ENCODE measurements around the gene LRRIQ1.

The LRRIQ1 gene

DNA sequence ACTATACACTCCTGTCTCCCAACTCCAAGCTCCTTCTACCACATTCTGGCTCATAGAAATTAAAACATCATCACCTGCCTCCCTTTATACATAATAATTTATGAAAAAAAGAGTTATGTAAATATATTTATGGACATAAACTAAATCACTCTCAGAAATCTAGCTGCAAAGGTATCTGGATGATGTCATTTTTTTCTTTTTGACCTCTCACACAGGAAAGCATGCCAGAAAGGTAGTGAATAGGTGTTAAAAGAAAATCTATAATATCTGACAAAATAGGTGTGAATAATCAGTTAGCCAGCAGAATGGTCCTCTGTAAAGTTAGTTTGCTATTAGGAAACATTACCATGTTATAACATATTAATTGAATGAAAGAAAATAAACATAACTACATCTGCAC is 7.7 kb downstream of the LRRIQ1 start:
- TF ChIP-seq, protein P1, sequence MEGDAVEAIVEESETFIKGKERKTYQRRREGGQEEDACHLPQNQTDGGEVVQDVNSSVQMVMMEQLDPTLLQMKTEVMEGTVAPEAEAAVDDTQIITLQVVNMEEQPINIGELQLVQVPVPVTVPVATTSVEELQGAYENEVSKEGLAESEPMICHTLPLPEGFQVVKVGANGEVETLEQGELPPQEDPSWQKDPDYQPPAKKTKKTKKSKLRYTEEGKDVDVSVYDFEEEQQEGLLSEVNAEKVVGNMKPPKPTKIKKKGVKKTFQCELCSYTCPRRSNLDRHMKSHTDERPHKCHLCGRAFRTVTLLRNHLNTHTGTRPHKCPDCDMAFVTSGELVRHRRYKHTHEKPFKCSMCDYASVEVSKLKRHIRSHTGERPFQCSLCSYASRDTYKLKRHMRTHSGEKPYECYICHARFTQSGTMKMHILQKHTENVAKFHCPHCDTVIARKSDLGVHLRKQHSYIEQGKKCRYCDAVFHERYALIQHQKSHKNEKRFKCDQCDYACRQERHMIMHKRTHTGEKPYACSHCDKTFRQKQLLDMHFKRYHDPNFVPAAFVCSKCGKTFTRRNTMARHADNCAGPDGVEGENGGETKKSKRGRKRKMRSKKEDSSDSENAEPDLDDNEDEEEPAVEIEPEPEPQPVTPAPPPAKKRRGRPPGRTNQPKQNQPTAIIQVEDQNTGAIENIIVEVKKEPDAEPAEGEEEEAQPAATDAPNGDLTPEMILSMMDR (IDR thresholded peaks at IDR 0.05; ENCODE audit: low read depth, low read length, poor library complexity, severe bottlenecking), result no peak
- no peak for TF ChIP-seq EZH2phosphoT487 (IDR thresholded peaks at IDR 0.05; ENCODE audit: borderline replicate concordance, low read length)
- Histone ChIP-seq H3K36me3 (ENCODE audit: control insufficient read depth, low read length) (no peaks in the 10 kb centered on the region), H3K27me3 (ENCODE audit: control insufficient read depth, low read length) (no peaks in the 10 kb centered on the region), H3K27ac (ENCODE audit: low read depth, low read length) (no peak overlapping the region), H4K20me1 (ENCODE audit: control insufficient read depth, insufficient read depth, low read depth, low read length) (no peaks in the 10 kb centered on the region), H3K4me2 (ENCODE audit: low read length) (no peak overlapping the region), H3K4me1 (ENCODE audit: control insufficient read depth, low read length) (peaks cover 3% of the 10 kb centered on the region), H3K79me2 (ENCODE audit: control insufficient read depth, low read length) (no peaks in the 10 kb centered on the region), H3F3A (ENCODE audit: control insufficient read depth, insufficient read depth) (0 out of 2 replicates have a peak, but pooled peaks cover 3% of the 10 kb centered on the region), H3K9me3 (ENCODE audit: control insufficient read depth, insufficient read depth, low read length) (no peaks in the 10 kb centered on the region), H3K9me2 (replicated peaks; ENCODE audit: control insufficient read depth, low read length) (no peaks in the 10 kb centered on the region), H3K4me3 (ENCODE audit: low read length) (no peak overlapping the region)

GRCh38 chr12:85057370-85057963 is 21.3 kb downstream of the LRRIQ1 start:
- Histone ChIP-seq H3K4me2 (ENCODE audit: low read length) (no peak overlapping the region), H3K27me3 (ENCODE audit: control insufficient read depth, low read length) (no peaks in the 10 kb centered on the region), H3K79me2 (ENCODE audit: control insufficient read depth, low read length) (no peaks in the 10 kb centered on the region), H3K27ac (ENCODE audit: low read depth, low read length) (no peak overlapping the region), H3K4me1 (ENCODE audit: control insufficient read depth, low read length) (peaks cover 40% of the 10 kb centered on the region), H3K4me3 (ENCODE audit: low read length) (no peak overlapping the region), H3K9me2 (replicated peaks; ENCODE audit: control insufficient read depth, low read length) (no peaks in the 10 kb centered on the region), H4K20me1 (ENCODE audit: control insufficient read depth, insufficient read depth, low read depth, low read length) (no peaks in the 10 kb centered on the region), H3K36me3 (ENCODE audit: control insufficient read depth, low read length) (peaks cover 12% of the 10 kb centered on the region), H3F3A (ENCODE audit: control insufficient read depth, insufficient read depth) (peaks cover 8% of the 10 kb centered on the region; the same call in 1 of the 2 replicates), H3K9me3 (ENCODE audit: control insufficient read depth, insufficient read depth, low read length) (peaks cover 10% of the 10 kb centered on the region)
- no peak for TF ChIP-seq EZH2phosphoT487 (IDR thresholded peaks at IDR 0.05; ENCODE audit: borderline replicate concordance, low read length)
- TF ChIP-seq, protein P1 (IDR thresholded peaks at IDR 0.05; ENCODE audit: low read depth, low read length, poor library complexity, severe bottlenecking), result peak; percentile 72

DNA sequence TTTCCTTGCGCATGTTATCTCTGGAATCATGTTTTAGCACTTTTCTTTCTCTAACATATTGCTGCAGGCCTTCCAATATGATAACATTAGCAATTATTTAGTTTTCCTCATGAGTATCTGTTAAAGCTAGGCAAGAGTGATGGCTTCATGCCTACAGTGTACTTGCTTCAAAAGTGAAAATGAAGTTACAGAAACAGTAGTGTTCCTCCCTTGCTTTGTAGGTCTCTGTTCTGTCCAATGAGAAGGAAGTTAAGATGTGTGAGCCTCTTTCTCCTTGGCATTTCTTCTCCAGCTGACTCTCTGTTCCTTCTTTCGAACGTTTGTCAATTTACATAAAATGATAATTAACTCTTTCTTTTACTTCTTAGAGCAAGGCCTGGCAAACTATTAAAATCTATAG is 22.2 kb downstream of the LRRIQ1 start:
- Histone ChIP-seq H3K4me2 (ENCODE audit: low read length) (0 out of 2 replicates have a peak overlapping the region, but pooled peaks have one; percentile 2), H3K36me3 (ENCODE audit: control insufficient read depth, low read length) (peaks cover 12% of the 10 kb centered on the region), H3K27me3 (ENCODE audit: control insufficient read depth, low read length) (no peaks in the 10 kb centered on the region), H4K20me1 (ENCODE audit: control insufficient read depth, insufficient read depth, low read depth, low read length) (no peaks in the 10 kb centered on the region), H3K9me2 (replicated peaks; ENCODE audit: control insufficient read depth, low read length) (no peaks in the 10 kb centered on the region), H3K9me3 (ENCODE audit: control insufficient read depth, insufficient read depth, low read length) (peaks cover 11% of the 10 kb centered on the region), H3K4me3 (ENCODE audit: low read length) (no peak overlapping the region), H3K79me2 (ENCODE audit: control insufficient read depth, low read length) (no peaks in the 10 kb centered on the region), H3F3A (ENCODE audit: control insufficient read depth, insufficient read depth) (peaks cover 8% of the 10 kb centered on the region; the same call in 1 of the 2 replicates), H3K4me1 (ENCODE audit: control insufficient read depth, low read length) (peaks cover 40% of the 10 kb centered on the region), H3K27ac (ENCODE audit: low read depth, low read length) (peak overlapping the region; percentile 45; the same call in 1 of the 2 replicates)
- no peak for TF ChIP-seq EZH2phosphoT487 (IDR thresholded peaks at IDR 0.05; ENCODE audit: borderline replicate concordance, low read length)
- TF ChIP-seq, protein P1 (IDR thresholded peaks at IDR 0.05; ENCODE audit: low read depth, low read length, poor library complexity, severe bottlenecking), result no peak
